GM10248 (cell line): Measurements from ENCODE around the gene ACACA.
"Not testable (repeated sequence)": the region's sequence is repeated elsewhere in the genome, so short reads cannot be mapped to it uniquely, and the experiment has no call there.

Source experiments
- CTCF ChIA-PET: fragments of 300-600 bp; sonication (Branson Sonifier 250); formaldehyde crosslinking; extraction: SDS; loops from one replicate; lab custom pipeline; 2021; ENCODE audit warnings: antibody characterized with exemption; lab: Yijun Ruan, JAX
- POLR2A ChIA-PET: fragments of 350-650 bp; sonication (Branson Sonifier 250); formaldehyde crosslinking; extraction: SDS; loops from one replicate; lab custom pipeline; 2020; ENCODE audit warnings: antibody characterized with exemption; lab: Yijun Ruan, JAX
- DNase-seq: peaks from one replicate; pipeline ENCODE4 v3.0.0; 2012; ENCODE audit errors: extremely low spot score
- CTCF ChIP-seq: IDR thresholded peaks from 2 replicates; pipeline ENCODE4 v1.5.1; 2012; ENCODE audit warnings: mild to moderate bottlenecking, low read depth; ENCODE audit errors: extremely low read depth, missing control alignments, control extremely low read depth

The ACACA gene

GRCh38 chr17:37082311-37082860, 324.2 kb downstream of the ACACA start:
- no peak for DNase-seq
- TF ChIP-seq CTCF = no peak
- CTCF ChIA-PET = interaction anchor here (1.0 kb wide), 2 partner anchors 15 to 34 kb away, joined by 3 read pairs; no protein-coding TSS in a partner anchor
- POLR2A ChIA-PET = no interaction called here

- TF ChIP-seq CTCF = no peak
- ChIA-PET POLR2A (no interaction called here), CTCF (no interaction called here)
- DNase-seq = no peak
Observed at GRCh38 chr17:37081287-37081686, 325.3 kb downstream of the ACACA start.

- POLR2A ChIA-PET = no interaction called here
- DNase-seq = no peak
- no peak for TF ChIP-seq CTCF
Observed at GRCh38 chr17:37079735-37080134, 326.9 kb downstream of the ACACA start.

GRCh38 chr17:37079065-37079708, 327.4 kb downstream of the ACACA start:
- no peak for DNase-seq
- TF ChIP-seq CTCF = no peak
- ChIA-PET POLR2A (no interaction called here), CTCF (interaction anchor here (1.2 kb wide), 1 partner anchor 31 kb away, joined by 3 read pairs; no protein-coding TSS in a partner anchor)

More at GRCh38 chr17:37079735-37080134, 326.9 kb downstream of the ACACA start:
- CTCF ChIA-PET = interaction anchor here (1.2 kb wide), 1 partner anchor 32 kb away, joined by 3 read pairs; no protein-coding TSS in a partner anchor

GRCh38 chr17:37073464-37073863, 333.2 kb downstream of the ACACA start:
- DNase-seq = not testable (repeated sequence)
- CTCF ChIA-PET = interaction anchor here (1.9 kb wide), 1 partner anchor 26 kb away, joined by 6 read pairs; no protein-coding TSS in a partner anchor
- POLR2A ChIA-PET = interaction anchor here (0.6 kb wide), 1 partner anchor 316 kb away, joined by 3 read pairs; no protein-coding TSS in a partner anchor

- no peak for TF ChIP-seq CTCF
- ChIA-PET CTCF (interaction anchor here (3.9 kb wide), 1 partner anchor 21 kb away, joined by 17 read pairs; no protein-coding TSS in a partner anchor), POLR2A (no interaction called here)
- DNase-seq = no peak
Observed at GRCh38 chr17:37069087-37069486, 337.5 kb downstream of the ACACA start.

GRCh38 chr17:37068266-37068665, 338.4 kb downstream of the ACACA start:
- ChIA-PET CTCF (interaction anchor here (1.2 to 3.9 kb wide), 5 partner anchors 12 to 167 kb away, joined by 3 to 17 read pairs (median 4); no protein-coding TSS in a partner anchor), POLR2A (no interaction called here)
- TF ChIP-seq CTCF = no peak
- DNase-seq = no peak
